ENCODE results near the gene HINFP. TPM values are rescaled to one million over a fixed set of nuclear protein-coding genes. Genes with fewer than 3 reads are reported as not detected.

Gene HINFP
- total RNA-seq, 1 experiment from 2014 or later: 42.4 TPM

GRCh38 chr11:119118227-119118626 lies 3.2 kb upstream of the HINFP start:
- Histone ChIP-seq H2AFZ (ENCODE audit: low read length) (no peak overlapping the region), H3T11ph (ENCODE audit: low read length) (no peak overlapping the region), H4K8ac (replicated peaks; ENCODE audit: insufficient read length, low read depth, low read length) (no peak overlapping the region), H2AK5ac (ENCODE audit: insufficient read length, low read length) (no peak overlapping the region), H3K23ac (ENCODE audit: insufficient read length, low read depth, low read length) (no peak overlapping the region), H3K27me3 (ENCODE audit: insufficient read depth, low read length) (no peaks in the 10 kb centered on the region), H4K20me1 (ENCODE audit: control insufficient read depth, insufficient read depth, insufficient read length) (no peaks in the 10 kb centered on the region), H3K14ac (ENCODE audit: insufficient read depth, low read length) (no peak overlapping the region), H2BK120ac (ENCODE audit: low read depth, low read length, poor library complexity, severe bottlenecking) (no peak overlapping the region), H4K91ac (ENCODE audit: insufficient read length, low read depth, low read length) (no peak overlapping the region), H3K79me2 (ENCODE audit: insufficient read depth, low read length) (peaks cover 8% of the 10 kb centered on the region), H3K4me1 (ENCODE audit: insufficient read depth, low read length) (peaks cover 4% of the 10 kb centered on the region; the same call in 1 of the 2 replicates), H3K18ac (ENCODE audit: insufficient read length, low read depth, low read length) (no peak overlapping the region), H2BK20ac (ENCODE audit: low read depth, low read length, poor library complexity, severe bottlenecking) (no peak overlapping the region), H3K4ac (ENCODE audit: low read depth, low read length) (no peak overlapping the region), H4K5ac (ENCODE audit: insufficient read length, low read depth, low read length) (no peak overlapping the region), H3K56ac (ENCODE audit: insufficient read length, low read depth, low read length) (no peak overlapping the region), H3K27ac (ENCODE audit: insufficient read length, low read depth, low read length) (no peak overlapping the region), H3K23me2 (ENCODE audit: insufficient read length, low read depth, low read length, poor library complexity, severe bottlenecking) (peaks cover 9% of the 10 kb centered on the region), H2BK12ac (ENCODE audit: insufficient read length, low read depth, low read length) (no peak overlapping the region), H3K79me1 (ENCODE audit: insufficient read depth, low read depth, low read length, poor library complexity, severe bottlenecking) (peaks cover 6% of the 10 kb centered on the region), H2BK15ac (ENCODE audit: low read depth, low read length) (no peak overlapping the region), H3K9me3 (ENCODE audit: control insufficient read depth, low read depth, low read length) (no peaks in the 10 kb centered on the region), H3K9ac (ENCODE audit: extremely low read depth, insufficient read length, low read length) (no peak overlapping the region), H2BK5ac (ENCODE audit: insufficient read length, low read length) (no peak overlapping the region), H3K4me2 (ENCODE audit: insufficient read depth, insufficient read length, low read length) (no peak overlapping the region)
- no peaks in the 10 kb centered on the region; a peak in 1 of 5 replicates for H3K9me3 Mint-ChIP-seq
- no peak for TF ChIP-seq CTCF (conservative IDR thresholded peaks at IDR 0.05)
- WGBS (ENCODE audit: extremely low coverage, insufficient read length, low lambda C conversion rate): no CpG with 5 or more reads among the region's 5 CpGs
- peaks cover 23 to 32% of the 10 kb centered on the region in 2 experiments for H3K4me1 Mint-ChIP-seq
- H3K27ac Mint-ChIP-seq: no peak overlapping the region
- no peak for DNase-seq
- H3K4me3 Mint-ChIP-seq: no peak overlapping the region
- peaks cover 0 to 3% (median 2%) of the 10 kb centered on the region in 3 experiments; a peak in 3 of 7 replicates for H3K36me3 Mint-ChIP-seq (ENCODE audit: insufficient read depth in 1 of 3, low read depth in 3 of 3)
- no peaks in the 10 kb centered on the region; the same call in 1 of the 2 replicates for H3K27me3 Mint-ChIP-seq (ENCODE audit: low read depth)

All from H9 (cell line).